GM21390 (cell line): ENCODE measurements around the gene CPED1.
"Not testable (repeated sequence)": the region's sequence is repeated elsewhere in the genome, so short reads cannot be mapped to it uniquely, and the experiment has no call there.

Experiments
- ATAC-seq: cut with Tn5 transposase; IDR thresholded peaks from one replicate; pipeline ENCODE4 v1.9.1; 2021; ENCODE audit not compliant: unreplicated experiment

CPED1 gene

DNA sequence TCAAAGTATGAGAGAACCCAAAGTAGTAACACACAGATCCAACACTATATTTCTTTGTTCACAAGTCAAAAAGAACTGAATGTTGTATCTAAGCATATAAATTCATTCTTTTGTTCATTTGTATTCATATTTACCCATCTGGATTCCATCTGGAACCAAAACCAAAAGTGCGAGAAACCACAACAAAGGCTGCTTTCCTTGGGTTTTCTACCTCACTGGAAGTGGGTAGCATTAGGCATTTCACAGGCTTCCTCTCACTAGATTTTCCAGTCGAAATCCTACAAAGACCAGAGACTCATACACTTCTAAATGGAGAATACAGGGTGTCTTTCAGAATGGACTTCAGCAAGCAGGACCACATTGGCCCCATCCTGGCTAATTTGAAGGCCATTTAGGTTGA lies 230.5 kb downstream of the CPED1 start:
- no peak for ATAC-seq

DNA sequence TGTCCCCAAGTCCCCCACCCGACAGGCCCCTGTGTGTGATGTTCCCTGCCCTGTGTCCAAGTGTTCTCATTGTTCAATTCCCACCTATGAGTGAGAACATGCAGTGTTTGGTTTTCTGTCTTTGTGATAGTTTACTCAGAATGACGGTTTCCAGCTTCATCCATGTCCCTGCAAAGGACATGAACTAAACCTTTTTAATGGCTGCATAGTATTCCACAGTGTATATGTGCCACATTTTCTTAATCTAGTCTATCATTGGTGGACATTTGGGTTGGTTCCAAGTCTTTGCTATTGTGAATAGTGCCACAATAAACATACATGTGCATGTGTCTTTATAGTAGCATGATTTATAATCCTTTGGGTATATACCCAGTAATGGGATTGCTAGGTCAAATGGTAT lies 232.6 kb downstream of the CPED1 start:
- ATAC-seq: not testable (repeated sequence)

DNA sequence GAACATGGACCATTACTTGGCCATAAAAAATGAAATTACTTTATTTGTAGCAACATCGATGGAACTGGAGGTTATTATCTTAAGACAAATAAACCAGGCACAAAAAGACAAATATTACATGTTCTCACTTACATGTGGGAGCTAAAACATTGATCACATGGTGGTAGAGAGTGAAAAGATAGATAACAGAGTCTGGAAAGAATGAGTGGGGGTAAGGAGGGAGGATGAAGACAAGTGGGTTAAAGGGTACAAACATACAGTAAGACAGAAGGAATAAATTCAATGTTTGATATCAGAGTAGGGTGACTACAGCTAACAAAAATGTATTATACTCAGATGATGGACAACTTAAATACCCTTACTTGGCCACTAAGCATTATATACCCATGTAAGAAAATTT lies 240.3 kb downstream of the CPED1 start:
- ATAC-seq: no peak

DNA sequence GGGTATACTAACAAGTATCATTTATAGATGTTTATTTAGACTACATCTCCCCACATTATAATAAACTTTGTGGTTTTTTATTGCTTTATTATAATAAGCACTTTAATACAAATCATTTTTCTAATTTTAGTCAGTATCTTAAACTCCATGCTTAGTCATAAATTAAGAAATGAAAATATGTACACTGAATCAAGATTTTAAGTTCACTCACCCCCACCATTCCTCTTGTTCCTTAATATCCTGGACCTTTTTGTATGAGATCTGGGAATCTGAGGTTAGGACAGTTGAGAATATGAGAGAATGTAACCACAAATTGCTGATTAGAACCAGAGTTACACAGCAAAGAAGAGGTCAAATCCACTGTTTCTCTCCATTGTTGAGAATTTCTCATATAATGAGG lies 246.7 kb downstream of the CPED1 start:
- no peak for ATAC-seq

DNA sequence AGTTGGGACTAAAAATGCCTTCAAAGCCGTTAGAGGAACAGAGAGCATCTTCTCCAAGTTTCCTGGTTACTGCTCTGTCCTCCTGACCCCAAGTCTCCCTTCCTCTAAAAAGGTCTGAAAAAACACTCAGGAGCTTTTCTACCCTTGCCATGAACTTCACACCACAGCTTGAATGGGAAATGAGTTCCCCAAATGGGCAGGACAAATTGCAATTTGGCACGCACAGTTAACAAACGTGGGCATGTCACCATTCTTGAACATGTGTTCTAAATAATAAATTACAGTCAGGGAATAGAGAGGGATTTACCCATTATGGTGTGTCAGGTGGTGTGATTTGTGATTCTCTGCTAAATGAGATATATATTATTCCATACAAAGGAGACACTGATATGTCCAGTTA lies 249.1 kb downstream of the CPED1 start:
- ATAC-seq: no peak

DNA sequence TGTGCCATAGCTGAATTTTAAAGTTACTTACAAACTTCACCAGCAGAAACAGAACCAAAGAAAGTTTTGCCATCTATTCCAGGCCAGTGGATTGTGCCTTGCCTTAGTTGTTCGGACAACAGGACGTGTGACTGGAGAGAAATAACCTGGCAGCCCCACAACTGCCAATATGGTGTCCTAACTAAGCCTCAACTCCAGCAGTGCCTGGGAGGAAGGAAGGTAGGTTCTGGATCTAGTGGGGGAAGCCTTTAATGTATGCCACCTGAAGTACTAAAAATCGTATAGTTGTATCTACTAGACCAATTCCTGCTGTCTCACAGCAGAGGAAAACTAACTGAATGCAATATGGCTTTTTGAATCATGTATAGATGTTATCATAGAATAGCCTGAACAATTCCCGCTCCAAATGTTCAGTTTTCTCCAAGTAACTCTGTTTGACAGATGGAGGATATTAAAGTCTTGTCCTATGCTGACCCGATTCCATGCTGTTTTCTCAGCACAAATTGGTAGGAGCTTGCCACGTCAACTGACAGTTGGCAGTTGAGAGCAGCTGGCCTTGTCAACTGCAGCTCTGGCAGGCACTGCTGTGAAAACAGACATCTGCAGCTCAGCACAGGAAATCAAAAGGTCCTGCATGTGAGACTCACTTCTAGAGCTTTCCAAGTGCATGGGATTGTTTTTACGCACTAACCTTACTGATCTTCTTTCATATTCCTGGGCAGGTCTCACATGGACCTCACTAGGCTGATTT lies 255.8 kb downstream of the CPED1 start:
- no peak for ATAC-seq

DNA sequence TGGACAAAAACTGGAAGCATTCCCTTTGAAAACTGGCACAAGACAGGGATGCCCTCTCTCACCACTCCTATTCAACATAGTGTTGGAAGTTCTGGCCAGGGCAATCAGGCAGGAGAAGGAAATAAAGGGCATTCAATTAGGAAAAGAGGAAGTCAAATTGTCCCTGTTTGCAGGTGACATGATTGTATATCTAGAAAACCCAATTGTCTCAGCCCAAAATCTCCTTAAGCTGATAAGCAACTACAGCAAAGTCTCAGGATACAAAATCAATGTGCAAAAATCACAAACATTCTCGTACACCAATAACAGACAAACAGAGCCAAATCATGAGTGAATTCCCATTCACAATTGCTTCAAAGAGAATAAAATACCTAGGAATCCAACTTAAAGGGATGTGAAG lies 262.9 kb downstream of the CPED1 start:
- not testable (repeated sequence) for ATAC-seq

DNA sequence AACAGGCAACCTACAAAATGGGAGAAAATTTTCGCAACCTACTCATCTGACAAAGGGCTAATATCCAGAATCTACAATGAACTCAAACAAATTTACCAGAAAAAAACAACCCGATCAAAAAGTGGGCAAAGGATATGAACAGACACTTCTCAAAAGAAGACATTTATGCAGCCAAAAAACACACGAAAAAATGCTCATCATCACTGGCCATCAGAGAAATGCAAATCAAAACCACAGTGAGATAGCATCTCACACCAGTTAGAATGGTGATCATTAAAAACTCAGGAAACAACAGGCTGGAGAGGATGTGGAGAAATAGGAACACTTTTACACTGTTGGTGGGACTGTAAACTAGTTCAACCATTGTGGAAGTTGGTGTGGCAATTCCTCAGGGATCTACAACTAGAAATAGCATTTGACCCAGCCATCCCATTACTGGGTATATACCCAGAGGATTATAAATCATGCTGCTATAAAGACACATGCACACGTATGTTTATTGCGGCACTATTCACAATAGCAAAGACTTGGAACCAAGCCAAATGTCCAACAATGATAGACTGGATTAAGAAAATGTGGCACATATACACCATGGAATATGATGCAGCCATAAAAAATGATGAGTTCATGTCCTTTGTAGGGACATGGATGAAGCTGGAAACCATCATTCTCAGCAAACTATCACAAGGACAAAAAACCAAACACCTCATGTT lies 264.2 kb downstream of the CPED1 start:
- not testable (repeated sequence) for ATAC-seq

DNA sequence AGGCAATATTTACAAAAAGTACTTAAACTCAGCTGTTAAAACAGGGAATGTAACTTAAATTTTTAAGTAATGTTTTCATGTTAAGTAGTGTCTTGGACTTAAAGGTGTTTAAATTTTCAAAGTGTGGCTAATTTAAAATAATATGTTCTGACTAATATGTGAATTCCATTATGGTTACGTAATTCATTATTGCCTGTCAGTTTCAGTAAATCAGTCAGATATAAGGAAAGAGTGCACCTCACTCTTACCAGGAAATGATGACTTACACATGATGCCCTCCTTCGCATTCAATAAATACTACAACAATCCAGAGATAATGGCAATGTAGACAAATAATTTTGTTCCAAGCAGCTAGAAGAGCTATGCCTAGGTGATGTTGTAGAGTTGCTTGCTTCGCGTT lies 271.3 kb downstream of the CPED1 start:
- no peak for ATAC-seq

DNA sequence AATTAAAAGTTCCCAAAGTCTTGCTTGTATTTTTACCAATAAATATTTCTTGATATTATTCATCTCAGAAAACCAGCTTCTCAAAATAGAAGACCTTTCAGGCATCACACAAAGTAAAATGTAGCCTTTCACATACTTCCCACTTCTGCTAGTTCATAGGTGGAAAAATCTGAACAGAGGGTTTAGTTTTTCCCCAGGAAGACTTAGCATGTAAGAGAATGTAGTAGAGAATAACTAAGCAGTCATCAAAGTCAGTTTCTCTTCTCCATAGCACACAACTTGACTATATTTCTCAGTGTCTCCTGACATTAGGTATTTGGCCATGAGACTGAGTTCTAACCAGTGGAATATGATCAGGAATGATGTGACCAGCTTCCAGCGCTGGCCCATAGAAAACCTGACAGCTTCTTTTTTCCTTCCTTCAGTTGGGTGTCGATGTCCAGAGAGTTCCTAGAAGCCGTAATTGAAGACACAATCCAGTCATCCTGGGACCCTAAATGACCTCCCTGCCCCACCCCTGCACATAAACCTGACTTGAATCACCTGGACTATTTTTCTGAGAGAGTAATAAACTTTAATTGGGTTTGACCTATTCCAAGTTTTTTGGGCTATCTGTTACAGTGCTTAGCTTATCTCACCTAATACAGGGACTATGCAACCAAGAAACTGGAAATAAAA lies 272.8 kb downstream of the CPED1 start:
- ATAC-seq: no peak

DNA sequence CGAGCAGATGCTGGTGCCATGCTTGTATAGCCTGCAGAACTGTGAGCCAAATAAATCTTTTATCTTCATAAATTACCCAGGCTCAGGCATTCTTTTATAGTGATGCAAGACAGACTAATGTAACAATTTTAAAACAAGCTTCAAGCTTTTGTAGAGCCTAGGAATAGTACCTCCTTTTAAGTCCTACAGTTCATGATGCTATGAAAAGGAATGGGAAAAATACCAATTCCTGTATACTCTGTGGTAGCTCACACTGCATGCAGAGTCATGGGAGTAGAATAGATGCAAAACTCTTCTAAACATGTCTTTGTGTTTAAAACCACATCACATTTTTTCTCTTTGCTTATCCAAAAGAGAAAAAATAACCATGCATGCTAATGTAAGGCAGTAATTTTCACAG lies 273.7 kb downstream of the CPED1 start:
- ATAC-seq: no peak

DNA sequence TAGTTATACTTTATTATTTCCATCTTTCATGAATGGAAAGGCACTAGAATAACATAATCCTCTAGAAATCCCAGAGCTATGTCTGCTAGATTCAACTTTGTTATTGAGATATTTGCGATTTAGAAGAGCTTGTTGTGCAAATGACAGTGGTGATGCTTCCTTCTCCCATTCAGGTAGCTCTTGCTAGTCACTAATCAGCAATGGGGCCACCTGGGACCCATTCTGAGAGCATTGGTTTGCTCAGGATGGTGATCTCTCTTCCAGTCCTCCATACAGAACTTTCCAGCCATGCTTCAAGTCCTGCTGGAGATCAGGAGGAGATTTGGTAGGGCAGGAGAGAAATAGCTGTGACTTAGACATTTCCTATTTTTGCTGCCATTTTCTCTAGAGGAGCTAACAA lies 274.5 kb downstream of the CPED1 start:
- no peak for ATAC-seq

DNA sequence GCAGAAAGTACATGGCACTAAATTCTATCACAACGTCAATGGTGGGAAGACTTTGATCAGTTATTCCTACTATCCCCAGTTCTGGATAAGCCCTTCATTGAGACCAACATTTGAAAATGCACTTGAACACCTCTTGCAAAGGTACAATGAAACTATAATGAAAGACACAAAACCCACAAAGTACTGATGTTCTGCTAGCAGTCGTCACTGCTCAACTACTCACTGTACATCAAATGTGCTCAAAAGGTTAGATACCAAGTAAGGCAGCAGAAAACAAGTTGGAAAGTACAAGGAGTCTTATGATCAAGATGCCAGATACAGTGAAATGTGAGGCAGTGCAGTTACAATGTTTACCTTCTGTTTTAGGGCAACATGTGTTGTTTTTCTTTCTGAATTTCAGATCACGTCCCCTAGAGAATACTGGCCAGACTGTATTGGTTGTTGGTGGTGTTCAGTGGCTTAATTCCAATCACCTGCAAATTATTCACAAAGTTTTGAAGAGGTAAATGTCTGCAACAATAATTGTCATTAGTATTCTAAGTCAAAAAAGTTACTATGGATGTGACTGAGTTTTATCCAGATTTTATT lies 277.9 kb downstream of the CPED1 start:
- no peak for ATAC-seq

DNA sequence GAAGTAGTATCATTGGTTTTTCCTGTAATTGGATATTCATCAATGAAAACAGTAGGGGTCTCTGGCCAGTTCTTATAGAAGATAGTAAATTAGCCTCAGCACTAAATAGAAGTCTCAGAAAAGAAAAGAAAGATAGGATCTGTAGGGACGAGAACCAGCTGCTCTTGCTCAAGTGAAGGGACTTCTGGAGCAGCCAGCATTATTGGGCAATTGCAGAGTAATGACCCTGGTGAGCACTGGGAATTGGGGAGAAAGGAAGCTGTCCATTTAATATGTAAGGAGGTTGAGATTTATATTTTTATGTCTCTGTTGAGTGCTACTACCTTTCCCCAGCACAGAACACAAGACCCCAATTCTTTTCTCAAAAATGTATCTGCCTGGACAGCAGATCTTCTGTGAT lies 279.1 kb downstream of the CPED1 start:
- no peak for ATAC-seq

DNA sequence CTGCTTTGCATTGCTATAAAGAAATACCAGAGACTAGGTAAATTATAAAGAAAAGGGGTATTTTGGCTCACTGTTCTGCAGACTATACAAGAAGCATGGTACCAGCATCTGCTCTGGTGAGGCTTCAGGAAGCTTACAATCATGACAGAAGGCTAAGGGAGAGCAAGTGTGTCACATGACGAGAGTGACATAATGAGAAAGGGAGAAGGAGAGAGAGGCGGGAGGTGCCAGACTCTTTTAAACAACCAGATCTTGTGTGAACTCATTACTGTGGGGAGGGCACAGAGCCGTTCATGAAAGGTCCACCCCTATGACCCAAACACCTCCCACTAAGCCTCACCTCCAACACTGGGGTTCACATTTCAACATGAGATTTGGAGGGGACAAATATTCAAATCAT lies 281.3 kb downstream of the CPED1 start:
- ATAC-seq: no peak

DNA sequence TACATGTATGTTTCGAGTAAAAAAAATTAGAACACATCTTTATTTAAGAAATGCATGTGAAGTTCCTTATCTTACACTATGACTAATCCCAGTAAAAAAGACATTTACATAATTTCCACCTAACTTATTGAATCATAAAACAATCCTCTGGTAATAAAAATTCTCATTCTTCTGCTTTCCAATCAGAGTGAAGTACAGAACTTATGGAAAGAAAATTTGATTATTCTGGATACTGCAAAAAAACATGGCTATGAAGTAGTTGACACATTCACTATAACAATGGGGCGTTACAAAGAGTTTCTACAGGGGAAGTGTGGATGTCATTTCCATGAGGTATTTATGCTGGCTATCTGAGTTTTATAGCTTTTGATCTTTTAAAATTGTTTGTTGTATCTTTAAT lies 282.6 kb downstream of the CPED1 start:
- no peak for ATAC-seq

DNA sequence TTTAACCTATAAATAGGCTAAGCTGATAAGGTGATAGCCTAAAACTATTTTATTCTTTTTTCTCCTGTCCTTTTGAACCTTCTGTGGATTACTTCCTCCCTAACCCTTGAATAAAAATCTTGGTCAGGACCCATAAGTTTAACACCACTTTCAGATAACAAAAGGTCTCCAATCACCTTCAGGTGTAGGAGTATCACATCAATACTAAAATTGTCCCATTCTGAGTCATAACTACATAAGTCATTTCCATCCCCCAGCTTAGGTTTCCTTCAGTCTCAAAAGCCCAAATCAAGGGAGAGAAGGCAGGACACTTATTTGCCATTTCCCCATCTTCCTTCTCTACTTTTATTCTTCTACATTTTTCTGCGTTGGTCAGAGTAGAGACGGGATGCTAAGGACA lies 283.4 kb downstream of the CPED1 start:
- peak; percentile 47 for ATAC-seq

DNA sequence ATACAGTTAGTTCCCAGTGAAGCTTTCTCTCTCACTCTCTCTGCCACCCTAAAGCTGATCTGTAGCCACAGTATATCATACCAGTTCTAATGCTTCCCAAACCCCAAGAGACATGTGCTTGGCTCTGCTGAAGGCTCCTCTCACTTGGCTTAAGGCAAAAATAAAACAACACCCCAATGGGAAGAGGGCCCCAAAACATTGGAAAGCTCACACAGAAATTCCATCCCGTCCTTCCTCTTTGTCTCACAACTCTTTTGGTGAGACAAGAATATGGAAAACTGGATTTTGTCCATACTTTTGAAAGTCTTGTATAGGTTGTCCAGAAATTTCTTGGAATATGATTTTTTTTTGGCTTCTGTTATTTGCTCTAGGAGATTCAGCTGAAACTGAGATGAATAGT lies 284.2 kb downstream of the CPED1 start:
- no peak for ATAC-seq

DNA sequence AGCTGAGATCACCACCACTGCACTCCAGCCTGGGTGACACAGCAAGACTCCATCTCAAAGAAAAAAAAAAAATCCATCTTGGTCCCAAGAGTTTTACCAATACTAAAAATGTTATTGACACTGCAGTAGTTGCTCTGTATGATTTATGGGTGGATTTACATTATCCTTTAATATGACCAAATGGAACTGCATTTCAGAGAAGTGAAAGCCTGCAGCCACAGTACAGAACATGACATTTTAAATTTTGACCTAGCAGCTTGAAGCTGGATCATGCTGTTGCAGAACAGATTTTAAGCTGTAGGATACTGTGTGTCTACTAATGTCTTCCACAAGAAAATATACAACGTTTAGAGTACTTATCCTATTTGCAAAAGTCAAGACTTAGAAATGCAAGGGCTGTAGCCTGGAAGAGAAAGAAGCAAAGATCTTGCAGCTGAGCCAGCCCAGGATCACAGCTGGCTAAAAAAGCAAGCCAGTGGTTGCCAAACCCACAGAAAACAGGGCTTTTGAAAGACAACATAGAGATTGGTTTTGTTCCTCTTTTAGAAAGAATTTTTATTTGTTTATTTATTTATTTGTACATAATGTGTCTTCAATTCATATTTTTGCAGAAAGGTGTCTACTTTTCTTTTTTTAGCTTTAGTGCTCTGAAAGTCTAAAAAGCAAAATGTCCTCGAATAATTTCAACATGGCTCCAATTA lies 285.1 kb downstream of the CPED1 start:
- ATAC-seq: peak; percentile 44

DNA sequence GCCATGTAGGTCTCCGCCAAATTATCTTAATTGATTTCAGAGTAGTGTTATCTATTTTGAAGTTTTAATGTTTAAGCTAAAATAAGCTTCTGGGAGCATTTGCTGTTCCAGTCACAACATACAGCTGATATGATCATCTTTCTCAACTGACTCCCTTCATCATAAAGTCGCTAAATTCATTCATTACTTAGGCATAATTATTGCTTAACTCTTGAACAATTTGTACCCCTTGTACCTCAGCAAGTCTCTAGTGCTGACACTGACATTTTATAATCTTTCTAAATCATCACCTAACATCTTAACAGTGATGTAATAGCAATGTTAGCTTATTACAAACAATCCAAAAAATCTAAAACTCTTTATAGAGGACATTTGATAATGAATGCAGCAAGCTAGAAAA lies 286.0 kb downstream of the CPED1 start:
- no peak for ATAC-seq

DNA sequence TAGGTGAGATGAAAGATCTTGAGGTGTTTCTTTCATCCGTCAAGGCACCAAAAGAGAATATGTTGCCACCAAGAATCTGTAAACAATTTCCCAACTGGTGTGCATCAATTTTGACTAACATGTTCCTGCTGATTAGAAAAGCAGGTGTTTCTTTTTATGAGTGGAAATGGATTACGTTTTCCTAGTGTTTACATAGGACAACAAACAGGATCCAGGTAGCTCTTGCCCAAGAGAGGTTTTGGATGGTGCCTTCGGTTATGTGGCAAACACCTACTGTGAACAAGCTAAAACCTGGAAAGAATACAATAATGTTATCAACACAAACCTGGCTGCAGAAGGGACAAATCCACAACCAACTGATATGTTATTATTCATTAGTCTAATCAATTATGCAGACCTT lies 286.7 kb downstream of the CPED1 start:
- no peak for ATAC-seq
